Esophagus muscularis mucosa (tissue), 4 donors: ENCODE measurements around the gene BMP5. TPM values are rescaled to one million over a fixed set of nuclear protein-coding genes. Genes with fewer than 3 reads are reported as not detected.

Source experiments
- DNase-seq: peaks from one replicate; pipeline ENCODE4 v3.0.0-alpha.2; 2017; ENCODE audit errors: extremely low spot score
- H3K27ac ChIP-seq, 4 donors: fragments of 200-600 bp; sonication (generic); replicated peaks in 1 of 4; 1 replicate in 3 of 4; 2 replicates in 1 of 4; pipeline ENCODE4 v1.5.1; 2016 to 2019; ENCODE audit warnings: mild to moderate bottlenecking in 1 of 4
- H3K27me3 ChIP-seq, 4 donors: fragments of 200-600 bp; sonication (generic); one replicate each; pipeline versions ENCODE4 v1.5.1 to v1.6.0; 2016 to 2019
- H3K36me3 ChIP-seq, 4 donors: fragments of 200-600 bp; sonication (generic); one replicate each; pipeline ENCODE4 v1.5.1; 2016 to 2019
- H3K4me1 ChIP-seq, 4 donors: fragments of 200-600 bp; sonication (generic); one replicate each; pipeline ENCODE4 v1.5.1; 2016 to 2019
- H3K4me3 ChIP-seq, 4 donors: fragments of 200-600 bp; sonication (generic); 1 replicate in 2 of 4; 2 replicates in 2 of 4; pipeline ENCODE4 v1.5.1; 2016 to 2019; ENCODE audit warnings: mild to moderate bottlenecking in 4 of 4, moderate library complexity in 1 of 4
- H3K9me3 ChIP-seq, 4 donors: fragments of 200-600 bp; sonication (generic); 1 replicate in 3 of 4; 2 replicates in 1 of 4; pipeline ENCODE4 v1.5.1; 2016 to 2019
- CTCF ChIP-seq, 3 experiments: fragments of 200-600 bp in 2 of 3; fragments of 450-650 bp in 1 of 3; sonication (generic) in 2 of 3; IDR thresholded peaks; one replicate each; pipeline ENCODE4 v1.5.1; 2017 to 2019; ENCODE audit warnings: antibody characterized with exemption in 3 of 3, mild to moderate bottlenecking in 2 of 3, moderate library complexity in 1 of 3
- EP300 ChIP-seq: sonication (generic); formaldehyde crosslinking; IDR thresholded peaks from one replicate; pipeline ENCODE4 v1.6.1; 2017; ENCODE audit warnings: antibody characterized with exemption
- POLR2A ChIP-seq: fragments of 450-650 bp; IDR thresholded peaks from one replicate; pipeline ENCODE4 v1.6.1; 2017; ENCODE audit warnings: antibody characterized with exemption, moderate library complexity, mild to moderate bottlenecking, low read depth
- POLR2AphosphoS5 ChIP-seq, 2 donors: sonication (generic); formaldehyde crosslinking; IDR thresholded peaks; one replicate each; pipeline ENCODE4 v1.6.1; 2017; ENCODE audit warnings: antibody characterized with exemption in 2 of 2
- WGBS: methylation state at CpG from one replicate; pipeline ENCODE4 v1.1.5; 2018; 5-methylcytosine and 5-hydroxymethylcytosine counted together
- intact Hi-C: fragments of 100-400 bp; cut with DNase I; formaldehyde crosslinking; loops from one replicate; pipeline ENCODE4 v1.15.1; 2023
- total RNA-seq, 4 donors: library from RNA; depleted of rRNA; stranded (reverse); fragments of >200 nt; gene quantifications; one replicate each; pipeline versions ENCODE4 v1.1.0 to v1.2.1, GENCODE V29; 2016

Gene BMP5
- total RNA-seq, 4 donors from 2014 or later, result 1.3 to 3.5 (median 1.6) TPM

GRCh38 chr6:55822815-55823214 lies 52.6 kb downstream of the BMP5 start:
- no peak for DNase-seq
- intact Hi-C loops, result no loop called here

GRCh38 chr6:55822005-55822404 lies 53.4 kb downstream of the BMP5 start:
- Histone ChIP-seq H3K4me1 (peaks cover 6 to 17% (median 15%) of the 10 kb centered on the region in 4 donors), H3K4me3 (no peak overlapping the region), H3K36me3 (no peaks in the 10 kb centered on the region), H3K9me3 (no peaks in the 10 kb centered on the region), H3K27ac (no peak overlapping the region), H3K27me3 (no peaks in the 10 kb centered on the region)
- intact Hi-C loops, result no loop called here
- no peak for TF ChIP-seq POLR2AphosphoS5 (IDR thresholded peaks at IDR 0.05)
- no peak for TF ChIP-seq POLR2A
- no peak for TF ChIP-seq EP300
- TF ChIP-seq CTCF (IDR thresholded peaks at IDR 0.05), result no peak
- 81% methylated on average over 2 of the region's 2 CpGs for WGBS
- DNase-seq, result no peak

More at GRCh38 chr6:55822815-55823214, 52.6 kb downstream of the BMP5 start:
- H3K27me3 ChIP-seq, result no peaks in the 10 kb centered on the region
- no peaks in the 10 kb centered on the region for H3K36me3 ChIP-seq
- TF ChIP-seq EP300 (no peak), POLR2A (no peak), POLR2AphosphoS5 (IDR thresholded peaks at IDR 0.05) (no peak), CTCF (IDR thresholded peaks at IDR 0.05) (no peak)
- H3K4me1 ChIP-seq, result peaks cover 6 to 17% (median 15%) of the 10 kb centered on the region in 4 donors
- 72% methylated on average over 2 of the region's 2 CpGs for WGBS
- no peak overlapping the region for H3K4me3 ChIP-seq
- H3K27ac ChIP-seq, result no peak overlapping the region
- no peaks in the 10 kb centered on the region for H3K9me3 ChIP-seq

- no peaks in the 10 kb centered on the region for H3K36me3 ChIP-seq
- no peak overlapping the region for H3K27ac ChIP-seq
- DNase-seq, result no peak
- 77% methylated on average over 1 of the region's 1 CpG for WGBS
- H3K9me3 ChIP-seq, result no peaks in the 10 kb centered on the region
- H3K4me3 ChIP-seq, result no peak overlapping the region
- H3K27me3 ChIP-seq, result no peaks in the 10 kb centered on the region
- H3K4me1 ChIP-seq, result peaks cover 6 to 14% (median 9%) of the 10 kb centered on the region in 4 donors
- intact Hi-C loops, result no loop called here
- TF ChIP-seq CTCF (IDR thresholded peaks at IDR 0.05) (no peak), POLR2AphosphoS5 (IDR thresholded peaks at IDR 0.05) (no peak), POLR2A (no peak), EP300 (no peak)
Measured at GRCh38 chr6:55820696-55821095, 54.7 kb downstream of the BMP5 start.

GRCh38 chr6:55819811-55820210 lies 55.6 kb downstream of the BMP5 start:
- H3K36me3 ChIP-seq, result no peaks in the 10 kb centered on the region
- no peak overlapping the region for H3K4me3 ChIP-seq
- H3K4me1 ChIP-seq, result peaks cover 0 to 5% (median under 1%) of the 10 kb centered on the region in 4 donors
- H3K27ac ChIP-seq, result no peak overlapping the region
- TF ChIP-seq EP300 (no peak), POLR2A (no peak), CTCF (IDR thresholded peaks at IDR 0.05) (no peak), POLR2AphosphoS5 (IDR thresholded peaks at IDR 0.05) (no peak)
- no peak for DNase-seq
- intact Hi-C loops, result no loop called here
- H3K27me3 ChIP-seq, result no peaks in the 10 kb centered on the region
- H3K9me3 ChIP-seq, result no peaks in the 10 kb centered on the region
- WGBS, result 95% methylated on average over 4 of the region's 4 CpGs

GRCh38 chr6:55818482-55818881 lies 56.9 kb downstream of the BMP5 start:
- DNase-seq, result no peak
- Histone ChIP-seq H3K9me3 (no peaks in the 10 kb centered on the region), H3K36me3 (no peaks in the 10 kb centered on the region), H3K27me3 (no peaks in the 10 kb centered on the region), H3K4me3 (no peak overlapping the region), H3K4me1 (no peaks in the 10 kb centered on the region), H3K27ac (no peak overlapping the region)
- WGBS, result 68% methylated on average over 2 of the region's 2 CpGs
- no peak for TF ChIP-seq POLR2A
- TF ChIP-seq EP300, result no peak
- TF ChIP-seq POLR2AphosphoS5 (IDR thresholded peaks at IDR 0.05), result no peak
- TF ChIP-seq CTCF (IDR thresholded peaks at IDR 0.05), result no peak
- intact Hi-C loops, result no loop called here
